DOHH2 (cell line): ENCODE data around the gene COPZ2.

ENCODE experiments used
- H3F3A ChIP-seq: fragments of 200-600 bp; sonication (generic), shearing (Covaris generic); 2 replicates; pipeline ENCODE4 v1.6.0; 2016; ENCODE audit warnings: antibody characterized with exemption, mild to moderate bottlenecking; ENCODE audit not compliant: control insufficient read depth, insufficient read depth
- H3K27ac ChIP-seq: fragments of 200-600 bp; sonication (generic); 2 replicates; pipeline ENCODE4 v1.5.1; 2014; ENCODE audit warnings: low read depth, mild to moderate bottlenecking, low read length, moderate library complexity
- H3K27me3 ChIP-seq: fragments of 200-600 bp; sonication (generic); 2 replicates; pipeline ENCODE4 v1.6.1; 2014; ENCODE audit warnings: mild to moderate bottlenecking, low read length, mixed read lengths; ENCODE audit not compliant: control insufficient read depth
- H3K36me3 ChIP-seq: fragments of 200-600 bp; sonication (generic); 2 replicates; pipeline ENCODE4 v1.6.1; 2014; ENCODE audit warnings: mild to moderate bottlenecking, low read length, moderate library complexity, mixed read lengths; ENCODE audit not compliant: control insufficient read depth
- H3K4me1 ChIP-seq: fragments of 200-600 bp; sonication (generic); 2 replicates; pipeline ENCODE4 v1.6.1; 2014; ENCODE audit warnings: mild to moderate bottlenecking, low read length, mixed read lengths; ENCODE audit not compliant: control insufficient read depth
- H3K4me2 ChIP-seq: fragments of 200-600 bp; sonication (generic); 2 replicates; pipeline ENCODE4 v1.6.0; 2014; ENCODE audit warnings: mild to moderate bottlenecking, low read length, moderate library complexity
- H3K4me3 ChIP-seq: fragments of 200-600 bp; sonication (generic); 2 replicates; pipeline ENCODE4 v1.5.1; 2014; ENCODE audit warnings: mild to moderate bottlenecking, low read length, mixed read lengths
- H3K79me2 ChIP-seq: fragments of 200-600 bp; sonication (generic); 2 replicates; pipeline ENCODE4 v1.6.1; 2014; ENCODE audit warnings: mild to moderate bottlenecking, low read length, mixed read lengths; ENCODE audit not compliant: control insufficient read depth
- H3K9me2 ChIP-seq: fragments of 200-600 bp; sonication (generic); replicated peaks from 2 replicates; pipeline ENCODE4 v1.6.1; 2014; ENCODE audit warnings: mild to moderate bottlenecking, low read length, mixed read lengths; ENCODE audit not compliant: control insufficient read depth
- H3K9me3 ChIP-seq: fragments of 200-600 bp; sonication (generic); 2 replicates; pipeline ENCODE4 v1.6.1; 2014; ENCODE audit warnings: antibody characterized with exemption, low read length, mixed read lengths; ENCODE audit not compliant: control insufficient read depth, insufficient read depth
- H4K20me1 ChIP-seq: fragments of 200-600 bp; sonication (generic); 2 replicates; pipeline ENCODE4 v1.6.0; 2014; ENCODE audit warnings: low read depth, mild to moderate bottlenecking, antibody characterized with exemption, low read length, moderate library complexity; ENCODE audit not compliant: control insufficient read depth, insufficient read depth
- CTCF ChIP-seq: fragments of 200-600 bp; sonication (generic); IDR thresholded peaks from one replicate; pipeline ENCODE4 v1.5.1; 2014; ENCODE audit warnings: antibody characterized with exemption, mild to moderate bottlenecking, low read depth, low read length; ENCODE audit not compliant: poor library complexity, severe bottlenecking
- EZH2phosphoT487 ChIP-seq: fragments of 200-600 bp; sonication (generic); IDR thresholded peaks from 2 replicates; pipeline ENCODE4 v1.6.1; 2017; ENCODE audit warnings: borderline replicate concordance, mild to moderate bottlenecking, antibody characterized with exemption, low read length, moderate library complexity, mixed read lengths

Gene COPZ2

GRCh38 chr17:47982645-47983390 is 54.8 kb downstream of the COPZ2 start:
- Histone ChIP-seq H3K79me2 (no peaks in the 10 kb centered on the region), H3K4me3 (no peak overlapping the region), H3K36me3 (peaks cover 54% of the 10 kb centered on the region), H3F3A (no peaks in the 10 kb centered on the region), H3K4me1 (0 out of 2 replicates have a peak, but pooled peaks cover 2% of the 10 kb centered on the region), H3K27me3 (no peaks in the 10 kb centered on the region), H3K4me2 (no peak overlapping the region), H3K9me3 (no peaks in the 10 kb centered on the region), H4K20me1 (0 out of 2 replicates have a peak, but pooled peaks cover 4% of the 10 kb centered on the region), H3K27ac (no peak overlapping the region), H3K9me2 (no peaks in the 10 kb centered on the region)
- TF ChIP-seq EZH2phosphoT487 (no peak), CTCF (no peak)

- Histone ChIP-seq H3K79me2 (no peaks in the 10 kb centered on the region), H4K20me1 (0 out of 2 replicates have a peak, but pooled peaks cover 4% of the 10 kb centered on the region), H3K9me2 (no peaks in the 10 kb centered on the region), H3K4me3 (no peak overlapping the region), H3F3A (no peaks in the 10 kb centered on the region), H3K4me2 (no peak overlapping the region), H3K4me1 (0 out of 2 replicates have a peak, but pooled peaks cover 2% of the 10 kb centered on the region), H3K36me3 (peaks cover 59% of the 10 kb centered on the region), H3K27me3 (no peaks in the 10 kb centered on the region), H3K27ac (no peak overlapping the region), H3K9me3 (no peaks in the 10 kb centered on the region)
- TF ChIP-seq CTCF (no peak), EZH2phosphoT487 (no peak)
Measured at GRCh38 chr17:47982091-47982617, 55.4 kb downstream of the COPZ2 start.

- Histone ChIP-seq H3K9me3 (no peaks in the 10 kb centered on the region), H3K79me2 (no peaks in the 10 kb centered on the region), H3K4me3 (no peak overlapping the region), H3K4me2 (no peak overlapping the region), H3K27me3 (no peaks in the 10 kb centered on the region), H4K20me1 (0 out of 2 replicates have a peak, but pooled peaks cover 4% of the 10 kb centered on the region), H3F3A (no peaks in the 10 kb centered on the region), H3K36me3 (peaks cover 64% of the 10 kb centered on the region), H3K4me1 (0 out of 2 replicates have a peak, but pooled peaks cover 2% of the 10 kb centered on the region), H3K9me2 (no peaks in the 10 kb centered on the region), H3K27ac (no peak overlapping the region)
- TF ChIP-seq CTCF (no peak), EZH2phosphoT487 (no peak)
Measured at GRCh38 chr17:47981462-47981861, 56.1 kb downstream of the COPZ2 start.
